Renal cortical epithelial cell (primary cell): ENCODE data around the gene ERN1. TPM values are rescaled to one million over a fixed set of nuclear protein-coding genes. Genes with fewer than 3 reads are reported as not detected.
"Not testable (repeated sequence)": the region's sequence is repeated elsewhere in the genome, so short reads cannot be mapped to it uniquely, and the experiment has no call there.

Source experiments
- DNase-seq: peaks from one replicate; pipeline ENCODE4 v3.0.0-alpha.2; 2011; ENCODE audit warnings: low read depth
- total RNA-seq: library from RNA; depleted of rRNA; stranded (reverse); fragments of >200 nt; gene quantifications from 2 replicates; pipeline ENCODE4 v1.2.3, GENCODE V29; 2014

Gene ERN1
- total RNA-seq, 1 donor from 2014 or later = 10.6 TPM

DNA sequence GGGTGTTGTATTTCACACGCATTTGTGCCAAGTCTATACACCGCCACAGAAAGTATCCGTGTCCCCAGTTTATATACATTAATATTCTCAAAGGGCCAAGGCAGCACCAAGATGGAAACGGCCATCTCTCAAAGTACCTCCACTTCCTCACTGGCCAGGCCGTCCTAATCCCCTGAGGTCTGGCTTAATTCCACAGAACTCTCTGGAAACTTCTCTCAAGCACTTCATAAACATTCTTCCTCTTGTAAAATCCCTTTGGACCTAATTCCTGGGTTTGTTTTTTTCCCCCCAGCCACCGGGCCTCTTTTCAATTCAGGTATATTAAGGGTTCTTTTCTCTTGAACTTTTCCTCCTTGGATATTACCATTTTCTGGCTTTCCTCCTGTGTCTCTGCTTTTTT lies 5.1 kb upstream of the ERN1 start:
- DNase-seq = no peak

DNA sequence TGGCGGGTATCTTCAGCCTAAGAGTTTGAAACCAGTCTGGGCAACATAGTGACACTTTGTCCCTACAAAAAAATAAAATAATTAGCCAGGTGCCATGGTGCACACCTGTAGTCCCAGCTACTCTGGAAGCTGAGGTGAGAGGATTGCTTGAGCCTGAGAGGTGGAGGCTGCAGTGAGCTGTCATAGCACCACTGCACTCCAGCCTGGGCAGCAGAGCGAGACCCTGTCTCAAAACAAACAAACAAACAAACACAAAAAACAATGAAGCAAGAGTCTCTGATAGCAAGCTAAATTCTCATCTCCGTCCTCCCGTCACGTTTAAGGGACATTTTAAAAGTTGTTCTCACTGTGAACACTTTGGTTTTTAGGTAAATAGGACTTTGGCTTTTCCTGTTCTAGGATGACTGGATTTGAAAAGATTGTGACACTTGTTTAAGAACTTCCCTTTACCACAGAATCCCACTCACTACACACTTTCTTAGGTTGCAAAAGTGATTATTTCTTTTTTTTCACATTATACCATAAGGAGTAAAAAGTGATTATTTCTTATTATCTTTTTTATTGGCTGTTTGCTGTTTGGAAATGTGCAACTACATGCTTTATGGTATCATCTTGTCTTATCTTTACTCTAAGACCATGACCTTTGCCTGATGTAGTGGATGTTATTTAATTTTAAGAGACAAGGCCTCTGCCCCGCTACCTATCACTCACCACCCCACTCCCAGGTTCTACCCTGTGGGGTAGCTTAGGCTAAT lies 4.4 kb upstream of the ERN1 start:
- DNase-seq = no peak

DNA sequence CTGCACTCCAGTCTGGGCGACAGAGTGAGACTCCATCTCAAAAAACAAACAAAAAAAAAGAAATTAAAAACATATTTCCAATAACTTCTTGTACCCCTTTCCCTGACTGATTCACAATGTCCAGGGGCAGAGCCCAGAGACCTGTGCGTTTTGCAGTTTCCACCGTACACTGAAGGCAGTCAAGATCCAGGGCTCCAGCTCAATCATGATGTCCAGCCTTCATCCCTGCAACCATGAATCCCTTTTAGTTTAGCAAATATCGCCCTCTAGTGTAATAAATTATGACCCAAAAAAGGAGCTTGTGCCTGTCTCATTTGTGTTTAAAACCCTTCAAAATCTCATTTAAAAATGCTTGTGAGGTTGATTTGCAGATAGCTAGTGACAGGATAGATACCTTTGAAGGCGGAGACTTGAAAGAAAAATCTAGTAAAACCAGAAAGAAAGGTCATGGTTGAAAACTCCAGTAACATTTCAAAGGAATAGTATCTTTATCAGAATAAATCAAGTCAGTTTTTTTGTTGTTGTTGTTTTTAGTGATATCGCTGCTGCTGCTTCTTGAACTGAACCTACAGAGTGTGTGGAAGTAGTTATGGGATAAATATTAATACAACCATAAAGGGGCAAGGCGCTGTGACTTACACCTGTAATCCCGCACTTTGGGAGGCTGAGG lies 3.7 kb upstream of the ERN1 start:
- peak; percentile 73 for DNase-seq

DNA sequence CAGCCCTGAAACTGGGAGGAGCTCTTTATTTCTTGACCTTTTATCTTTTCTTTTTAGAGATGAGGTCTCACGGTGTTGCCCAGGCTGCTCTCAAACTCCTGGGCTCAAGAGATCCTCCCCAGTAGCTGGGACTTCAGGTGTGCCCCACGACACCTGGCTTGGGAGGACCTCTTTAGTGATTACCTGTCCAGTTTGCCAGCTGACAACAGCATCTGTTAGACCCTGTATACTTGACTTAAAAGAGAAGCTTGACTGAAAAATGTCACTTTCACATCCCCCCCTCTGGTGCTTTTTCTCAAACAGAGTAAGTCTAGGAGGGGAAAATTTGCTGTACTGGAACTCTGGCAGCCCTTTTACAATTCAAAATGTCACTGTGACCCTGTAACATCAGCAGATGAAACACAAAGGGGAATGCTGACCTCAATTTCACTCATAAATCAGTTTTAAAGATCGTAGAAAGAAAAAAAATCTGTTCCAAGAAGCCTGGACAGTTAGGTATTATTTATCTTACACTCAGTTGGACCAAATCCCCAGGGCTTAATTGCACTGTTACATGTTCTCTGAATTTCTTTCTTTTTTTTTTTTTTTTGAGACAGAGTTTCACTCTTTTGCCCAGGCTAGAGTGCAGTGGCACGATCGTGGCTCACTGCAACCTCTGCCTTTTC lies 1.8 kb upstream of the ERN1 start:
- no peak for DNase-seq

DNA sequence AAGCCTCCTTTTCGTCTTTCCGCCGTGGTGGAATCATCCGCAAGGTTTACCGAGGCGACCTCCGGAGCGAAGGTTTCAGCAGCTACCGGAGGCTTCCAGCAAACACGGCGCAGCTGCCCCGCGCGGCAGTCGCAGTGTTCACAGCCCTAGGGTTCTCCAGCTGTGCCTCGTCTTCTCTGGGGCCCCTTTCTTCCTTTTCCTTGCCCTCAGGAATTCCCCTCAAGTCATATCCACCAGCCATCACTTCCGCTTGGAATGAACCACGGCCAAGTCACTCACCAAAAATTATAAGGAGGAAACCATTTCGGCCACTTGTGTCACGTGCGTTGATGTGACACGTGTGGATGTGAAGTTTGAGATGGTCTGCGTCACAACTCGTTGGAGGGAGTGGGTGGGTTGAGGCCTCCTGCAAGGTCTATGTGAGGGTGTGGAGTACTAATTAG lies 636 bp upstream of the ERN1 start:
- no peak for DNase-seq

DNA sequence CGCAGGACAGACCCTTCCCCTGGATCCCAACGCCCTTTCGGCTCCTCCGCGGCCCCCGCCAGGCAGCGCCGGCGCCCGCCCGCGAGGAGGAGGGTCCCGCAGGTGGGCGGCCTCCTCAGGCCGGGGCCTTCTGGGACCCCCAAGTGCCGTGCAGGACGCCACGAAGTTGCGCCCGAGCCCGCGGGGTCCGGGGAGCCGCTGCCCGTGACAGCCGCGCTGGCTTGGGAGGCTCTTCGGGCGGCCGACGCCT lies 504 bp downstream of the ERN1 start:
- no peak for DNase-seq

DNA sequence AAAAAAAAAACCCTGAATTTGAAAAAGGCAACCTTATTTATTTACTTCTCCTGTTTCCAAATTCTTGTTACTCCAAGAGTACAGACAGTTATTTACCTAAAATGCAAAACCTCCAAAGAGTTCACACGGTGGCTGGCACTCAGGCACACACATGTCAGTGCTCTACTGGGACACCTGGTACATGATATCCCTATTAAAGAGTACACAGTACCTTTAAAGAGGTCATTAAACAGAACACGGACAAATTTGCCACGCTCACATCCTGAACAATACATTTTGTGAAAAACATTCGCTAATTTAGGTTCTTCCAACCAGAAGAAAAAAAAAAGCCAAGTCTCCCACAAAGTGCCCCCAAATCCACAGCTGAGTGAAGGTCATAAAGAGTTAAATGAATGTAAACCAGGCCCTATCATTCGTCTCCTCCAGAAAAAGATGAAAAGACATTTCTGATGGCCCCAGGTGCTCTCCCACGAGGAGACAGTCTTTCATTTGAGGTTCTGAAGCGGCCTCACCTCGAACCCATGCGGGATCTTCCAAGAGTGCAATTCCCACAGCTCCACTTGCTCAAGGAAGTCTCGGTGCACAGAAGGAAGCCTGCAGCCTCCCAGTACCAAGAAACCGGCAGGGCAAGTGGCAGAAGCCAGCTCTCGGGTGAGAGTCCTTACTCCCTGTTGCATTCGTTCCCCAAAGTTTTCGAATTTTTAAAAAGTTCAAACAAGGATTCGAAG lies 993 bp downstream of the ERN1 start:
- DNase-seq = no peak

DNA sequence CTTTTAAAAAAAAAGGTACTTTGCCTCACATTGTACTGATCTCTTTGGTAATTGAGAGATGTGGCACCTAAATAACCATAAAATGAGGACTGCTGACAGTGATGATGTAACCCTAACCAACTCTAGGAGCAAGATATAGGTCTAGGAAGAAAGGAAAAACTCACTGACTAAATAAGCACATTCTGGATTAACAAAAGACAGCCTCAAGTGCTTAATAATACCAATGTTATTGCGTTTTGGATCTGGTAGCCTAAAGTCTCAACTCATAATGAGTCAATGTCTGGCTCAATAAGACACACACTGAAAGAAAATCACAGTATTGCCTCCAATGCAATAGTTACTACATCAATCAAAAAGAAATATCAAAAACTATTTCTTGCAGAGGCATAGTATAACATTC lies 3.0 kb downstream of the ERN1 start:
- DNase-seq = no peak

DNA sequence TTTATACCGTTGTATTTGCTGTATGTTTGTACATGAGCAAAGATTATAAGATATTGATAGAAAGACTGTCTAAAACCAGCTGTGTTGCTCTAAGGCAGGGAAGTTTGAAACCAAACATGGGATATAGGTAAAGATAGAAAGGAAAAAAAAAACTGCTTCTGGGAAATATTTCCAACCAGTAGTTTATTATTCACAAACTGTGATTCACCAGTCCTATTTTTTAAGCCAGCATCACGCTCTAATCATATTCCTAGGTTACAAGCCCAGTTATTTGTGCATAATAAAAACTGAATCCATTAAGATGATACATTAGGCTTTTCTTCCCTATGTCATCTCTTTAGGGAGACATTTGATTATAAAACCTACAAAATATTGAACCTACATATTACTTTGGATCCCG lies 4.0 kb downstream of the ERN1 start:
- no peak for DNase-seq

DNA sequence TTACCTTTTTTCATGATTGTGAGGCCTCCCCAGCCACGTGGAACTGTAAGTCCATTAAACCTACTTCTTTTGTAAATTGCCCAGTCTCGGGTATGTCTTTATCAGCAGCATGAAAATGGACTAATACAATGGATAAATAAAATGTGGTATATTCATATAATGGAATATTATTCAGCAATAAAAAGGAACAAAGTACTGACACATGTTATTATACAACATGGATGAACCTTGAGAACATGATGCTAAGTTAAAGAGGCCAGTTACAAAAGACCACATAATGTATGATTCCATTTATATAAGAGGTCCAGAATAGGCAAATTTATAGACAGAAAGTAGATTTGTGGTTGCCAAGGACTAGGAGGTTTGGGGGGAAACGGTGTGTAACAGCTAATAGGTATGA lies 5.3 kb downstream of the ERN1 start:
- DNase-seq = no peak

DNA sequence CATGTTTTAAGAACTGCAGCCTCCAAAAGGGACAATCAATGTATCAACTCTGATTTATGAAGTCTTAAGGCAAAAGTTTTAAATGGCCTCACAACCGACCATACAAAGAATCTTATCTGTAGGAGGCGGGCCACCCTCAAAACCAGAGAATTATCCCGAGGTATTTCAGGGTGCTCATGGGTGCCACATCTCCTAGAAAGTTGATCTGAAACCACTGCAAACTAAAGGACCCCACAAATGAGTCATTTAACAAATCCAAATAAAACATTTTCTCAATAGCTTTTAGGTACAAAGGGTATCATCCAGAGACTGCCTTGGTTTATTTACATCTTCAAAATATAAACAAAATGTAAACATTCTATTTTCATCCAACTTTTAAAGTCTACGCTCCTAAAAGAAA lies 6.8 kb downstream of the ERN1 start:
- no peak for DNase-seq

DNA sequence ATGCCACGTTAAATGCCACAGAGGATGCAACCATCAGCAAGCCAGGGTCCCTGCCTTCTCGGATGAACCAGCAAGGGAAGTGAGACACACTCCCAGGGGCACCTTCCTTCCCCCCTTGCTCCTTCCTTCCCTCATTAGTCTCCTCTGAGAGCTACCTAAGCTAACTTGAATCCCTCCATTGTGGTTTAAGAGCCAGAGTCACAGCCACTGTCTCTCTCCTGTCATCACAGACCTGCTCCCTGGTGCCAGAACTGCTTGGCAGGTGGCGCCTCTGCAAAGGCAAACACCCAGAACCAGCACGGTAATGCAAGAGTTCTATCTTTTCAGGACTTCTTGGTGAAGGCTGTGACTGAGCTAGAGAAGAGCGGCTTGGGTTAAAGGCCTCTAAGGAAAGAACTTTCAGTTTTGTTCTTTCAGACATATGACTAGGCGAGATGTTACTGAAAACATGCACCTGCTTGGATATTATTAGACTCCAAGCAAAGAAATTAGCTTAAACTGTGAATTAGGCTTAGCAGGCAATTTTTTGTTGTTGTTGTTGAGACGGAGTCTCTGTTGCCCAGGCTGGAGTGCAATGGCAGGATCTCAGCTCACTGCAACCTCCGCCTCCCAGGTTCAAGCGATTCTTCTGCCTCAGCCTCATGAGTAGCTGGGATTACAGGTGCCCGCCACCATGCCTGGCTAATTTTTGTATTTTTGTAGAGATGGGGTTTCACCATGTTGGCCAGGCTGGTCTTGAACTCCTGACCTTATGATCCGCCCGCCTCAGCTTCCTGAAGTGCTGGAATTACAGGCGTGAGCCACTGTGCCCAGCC lies 8.8 kb downstream of the ERN1 start:
- DNase-seq = not testable (repeated sequence)

DNA sequence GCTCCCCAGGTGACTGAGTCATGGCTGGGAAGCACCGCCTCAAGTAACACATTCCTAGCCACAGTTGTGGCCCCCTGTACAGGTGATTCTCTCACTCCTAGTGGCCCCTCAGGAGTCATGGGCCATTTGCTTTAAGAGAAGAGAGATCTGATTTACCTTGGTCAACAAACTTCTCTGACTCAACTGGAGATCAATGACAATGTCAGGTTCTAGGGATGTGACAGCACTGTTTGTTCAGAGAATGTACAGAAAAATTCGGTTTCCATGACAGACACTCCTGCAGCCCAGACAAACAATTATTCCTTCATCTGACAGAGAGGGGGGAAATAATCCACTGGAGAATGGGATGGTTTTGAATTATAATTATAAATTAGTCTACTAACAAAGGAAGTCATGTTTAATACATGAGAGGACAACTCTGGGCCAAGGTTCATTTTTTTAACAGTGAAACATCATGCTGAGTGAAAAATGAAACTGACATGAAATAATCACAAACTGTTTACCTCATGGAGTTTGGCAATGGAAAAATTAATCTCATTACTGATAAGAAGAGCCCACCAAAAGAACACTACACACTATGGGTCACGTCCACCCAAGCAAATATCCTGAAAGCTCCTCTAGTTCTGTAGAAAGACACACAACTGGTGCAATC lies 9.7 kb downstream of the ERN1 start:
- DNase-seq = no peak

DNA sequence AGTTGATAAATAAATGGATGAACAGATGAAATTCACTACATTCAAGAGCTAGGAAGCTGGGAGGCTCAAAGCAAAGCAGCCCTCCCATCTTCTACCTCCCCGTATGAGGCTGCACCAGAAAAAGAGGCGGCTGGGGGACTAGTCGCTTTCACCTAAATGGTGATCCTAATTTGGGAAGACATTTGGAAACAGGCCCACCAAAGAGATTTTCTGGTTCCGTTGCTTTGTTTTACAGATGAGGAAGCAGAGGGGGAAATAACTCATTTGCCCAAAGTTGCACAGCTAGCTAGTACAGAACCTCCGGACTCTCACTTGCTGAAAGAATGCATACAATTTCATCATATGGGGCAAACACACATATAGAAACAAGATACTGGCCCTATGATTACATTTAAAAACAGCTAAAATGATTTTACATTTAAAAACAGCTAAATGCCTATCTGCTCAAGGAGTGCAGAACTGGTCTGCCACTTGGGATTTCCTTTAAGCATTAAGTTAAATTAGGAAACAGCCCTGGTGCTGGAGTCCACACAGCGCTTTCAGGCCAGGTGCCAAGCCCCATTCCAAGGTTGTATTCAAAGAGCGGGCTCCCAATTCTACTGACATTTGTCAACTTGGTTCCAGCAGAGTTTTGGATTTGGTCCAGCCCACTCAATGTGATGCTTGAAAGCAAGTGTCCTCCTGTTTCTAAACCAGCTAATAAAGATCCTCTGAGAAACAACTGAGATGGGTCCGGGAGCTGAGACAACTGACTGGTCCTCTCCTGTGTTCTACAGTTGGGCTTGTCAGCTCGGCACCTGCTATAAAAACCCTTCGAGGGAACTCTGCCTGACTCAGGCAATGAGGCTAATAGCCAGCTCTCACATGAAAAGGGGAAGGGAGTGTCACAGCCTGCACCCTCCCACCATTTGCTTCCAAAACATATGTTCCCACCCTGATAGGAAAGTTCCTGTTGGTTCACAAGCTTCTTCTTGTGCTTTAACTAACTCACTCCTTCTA lies 11.7 kb downstream of the ERN1 start:
- no peak for DNase-seq

DNA sequence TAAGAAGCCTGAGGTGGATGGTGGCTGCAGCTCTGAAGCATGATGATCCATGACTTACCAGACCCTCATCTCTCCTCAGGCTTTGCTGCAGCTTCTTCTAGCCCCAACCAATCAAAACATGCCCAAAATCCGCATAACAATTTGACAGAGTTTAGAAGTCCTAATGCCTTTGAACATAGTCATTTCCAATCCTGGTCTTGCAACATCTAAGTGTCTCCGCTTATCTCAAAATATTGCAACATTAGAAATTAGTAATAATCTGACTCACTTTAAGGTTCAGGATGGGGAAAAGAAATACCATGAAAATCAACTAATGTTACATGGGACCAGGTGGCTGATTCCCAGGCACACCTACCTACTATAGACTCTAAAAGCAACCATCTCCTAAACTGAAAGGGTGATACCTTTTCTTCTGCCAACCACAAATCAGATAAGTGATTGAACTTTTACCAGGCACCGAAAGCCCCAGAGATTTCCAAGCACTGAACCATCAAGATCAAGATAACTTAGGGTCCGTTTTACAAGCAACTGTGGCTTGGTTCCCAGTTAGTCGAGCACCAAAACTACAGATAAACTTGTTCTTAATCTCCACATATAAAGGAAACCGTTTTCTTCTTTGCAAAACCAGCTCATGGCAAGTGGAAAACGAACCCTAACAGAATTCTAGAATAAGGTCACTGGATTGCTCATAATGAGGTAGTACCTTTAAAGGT lies 14.0 kb downstream of the ERN1 start:
- no peak for DNase-seq

DNA sequence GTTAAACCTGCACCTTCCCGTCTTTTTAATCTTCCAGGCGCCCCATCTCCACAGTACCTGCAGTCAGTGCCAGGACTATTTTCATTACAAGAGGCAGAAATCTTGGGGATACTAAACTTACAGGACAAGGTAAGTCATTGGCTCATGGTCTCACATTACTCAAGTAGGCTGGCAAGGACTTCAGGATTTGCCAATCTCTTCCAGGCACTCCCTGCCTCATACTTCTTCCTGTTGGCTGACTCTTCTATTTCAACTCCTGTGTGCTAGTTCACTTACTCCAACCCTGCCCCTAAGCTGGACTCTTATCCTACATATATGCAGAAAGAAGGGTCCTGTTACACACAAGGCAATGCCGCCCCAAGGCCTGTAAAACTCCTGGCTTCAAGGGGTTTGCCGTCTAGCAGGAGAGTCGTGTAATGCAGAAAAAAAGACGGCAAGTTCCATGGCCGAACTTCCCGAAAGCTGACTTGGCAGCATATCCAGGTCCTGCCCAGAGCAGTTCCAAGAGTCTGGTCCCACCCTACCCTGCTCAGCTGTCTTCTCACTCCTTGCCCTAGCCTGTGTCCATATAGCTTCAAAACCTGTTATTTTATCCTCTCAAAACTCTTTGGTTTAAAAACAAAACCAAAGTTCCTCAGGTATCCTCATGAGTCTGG lies 14.8 kb downstream of the ERN1 start:
- DNase-seq = no peak

DNA sequence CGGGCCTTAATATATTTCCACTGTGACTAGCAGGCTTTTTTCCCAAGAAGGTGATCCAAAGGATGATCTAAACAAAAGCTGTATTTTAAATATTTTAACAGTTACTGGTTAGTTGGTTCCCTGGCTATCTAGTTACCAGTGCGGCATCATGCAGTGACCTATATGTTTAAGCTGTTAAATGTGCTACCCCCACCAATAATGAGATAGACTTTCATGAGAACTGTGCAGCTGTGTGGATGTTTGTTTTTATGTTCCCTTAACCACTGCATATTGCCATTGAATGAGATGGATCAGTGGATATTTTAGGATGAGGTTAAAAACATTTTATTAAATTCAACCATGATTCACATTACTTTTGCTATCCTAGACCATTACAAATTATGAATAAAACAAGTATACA lies 16.9 kb downstream of the ERN1 start:
- DNase-seq = no peak

DNA sequence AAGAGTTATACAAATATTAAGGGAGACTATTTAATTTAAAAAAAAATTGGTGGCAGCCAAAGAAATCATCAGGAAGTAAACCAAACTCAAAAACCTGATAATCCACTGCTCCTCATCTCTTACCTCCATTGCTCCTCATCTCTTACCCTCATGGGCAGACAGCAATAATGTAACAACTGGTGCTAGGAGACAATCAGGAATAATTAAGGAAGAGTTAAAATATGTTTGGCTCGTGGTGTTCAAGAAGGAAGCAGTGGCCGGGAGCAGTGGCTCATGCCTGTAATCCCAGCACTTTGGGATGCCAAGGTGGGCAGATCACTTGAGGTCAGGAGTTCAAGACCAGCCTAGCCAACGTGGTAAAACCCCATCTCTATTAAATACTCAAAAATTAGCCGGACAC lies 18.1 kb downstream of the ERN1 start:
- DNase-seq = no peak
